Measurements from ENCODE around the gene AQP3.
"Not testable (repeated sequence)": the region's sequence is repeated elsewhere in the genome, so short reads cannot be mapped to it uniquely, and the experiment has no call there.

GRCh38 chr9:33485312-33485711 lies 37.9 kb upstream of the AQP3 start:
- TF ChIP-seq, protein P1, sequence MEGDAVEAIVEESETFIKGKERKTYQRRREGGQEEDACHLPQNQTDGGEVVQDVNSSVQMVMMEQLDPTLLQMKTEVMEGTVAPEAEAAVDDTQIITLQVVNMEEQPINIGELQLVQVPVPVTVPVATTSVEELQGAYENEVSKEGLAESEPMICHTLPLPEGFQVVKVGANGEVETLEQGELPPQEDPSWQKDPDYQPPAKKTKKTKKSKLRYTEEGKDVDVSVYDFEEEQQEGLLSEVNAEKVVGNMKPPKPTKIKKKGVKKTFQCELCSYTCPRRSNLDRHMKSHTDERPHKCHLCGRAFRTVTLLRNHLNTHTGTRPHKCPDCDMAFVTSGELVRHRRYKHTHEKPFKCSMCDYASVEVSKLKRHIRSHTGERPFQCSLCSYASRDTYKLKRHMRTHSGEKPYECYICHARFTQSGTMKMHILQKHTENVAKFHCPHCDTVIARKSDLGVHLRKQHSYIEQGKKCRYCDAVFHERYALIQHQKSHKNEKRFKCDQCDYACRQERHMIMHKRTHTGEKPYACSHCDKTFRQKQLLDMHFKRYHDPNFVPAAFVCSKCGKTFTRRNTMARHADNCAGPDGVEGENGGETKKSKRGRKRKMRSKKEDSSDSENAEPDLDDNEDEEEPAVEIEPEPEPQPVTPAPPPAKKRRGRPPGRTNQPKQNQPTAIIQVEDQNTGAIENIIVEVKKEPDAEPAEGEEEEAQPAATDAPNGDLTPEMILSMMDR (IDR thresholded peaks at IDR 0.05; ENCODE audit: low read depth, low read length, poor library complexity, severe bottlenecking): not testable (repeated sequence)
- not testable (repeated sequence) for TF ChIP-seq EZH2phosphoT487 (IDR thresholded peaks at IDR 0.05; ENCODE audit: borderline replicate concordance, low read length)

Measured in DOHH2 (cell line).